H1 (cell line): Measurements from ENCODE around the gene ZNF644. TPM values are rescaled to one million over a fixed set of nuclear protein-coding genes. Genes with fewer than 3 reads are reported as not detected.

ENCODE experiments used
- CTCF ChIA-PET: fragments of 300-600 bp; sonication (Branson Sonifier 250); formaldehyde crosslinking; loops from one replicate; lab custom pipeline; 2021; ENCODE audit not compliant: partially characterized antibody; lab: Charles Lee
- POLR2A ChIA-PET: fragments of 300-600 bp; sonication (Branson Sonifier 250); formaldehyde crosslinking; loops from one replicate; lab custom pipeline; 2021; ENCODE audit warnings: inconsistent platforms; ENCODE audit not compliant: partially characterized antibody; lab: Charles Lee
- DNase-seq, 2 experiments: peaks; one replicate each; pipeline versions ENCODE4 v3.0.0 to v3.0.0-alpha.2; 2010 to 2022; ENCODE audit warnings: low spot score in 2 of 2, low read depth in 1 of 2, mixed read lengths in 1 of 2
- FAIRE-seq: peaks from 2 replicates; lab custom pipeline; 2011; peaks lifted over from hg19 to GRCh38; lab: Jason Lieb, UNC
- H2AFZ ChIP-seq: 2 replicates; pipeline ENCODE4 v1.8.1; 2012; ENCODE audit warnings: low read length, inconsistent platforms
- H2AK5ac ChIP-seq: 2 replicates; pipeline ENCODE4 v1.6.1; 2013; ENCODE audit warnings: low read depth, low read length
- H2BK120ac ChIP-seq: replicated peaks from 2 replicates; pipeline ENCODE3; 2013; ENCODE audit warnings: low read depth, low read length, inconsistent platforms
- H2BK12ac ChIP-seq: 2 replicates; pipeline ENCODE4 v1.6.1; 2013; ENCODE audit warnings: low read depth, low read length
- H2BK15ac ChIP-seq: 2 replicates; pipeline ENCODE4 v1.6.1; 2013; ENCODE audit warnings: low read length
- H2BK20ac ChIP-seq: 2 replicates; pipeline ENCODE4 v1.6.1; 2013; ENCODE audit warnings: low read length
- H2BK5ac ChIP-seq: 2 replicates; pipeline ENCODE4 v1.6.1; 2013; ENCODE audit warnings: low read depth, low read length
- H3K14ac ChIP-seq: 2 replicates; pipeline ENCODE4 v1.6.1; 2013; ENCODE audit warnings: inconsistent platforms; ENCODE audit not compliant: insufficient read length
- H3K18ac ChIP-seq: 2 replicates; pipeline ENCODE4 v1.6.1; 2013; ENCODE audit warnings: low read length; ENCODE audit errors: extremely low read depth
- H3K23ac ChIP-seq: 2 replicates; pipeline ENCODE4 v1.6.1; 2013; ENCODE audit warnings: inconsistent platforms; ENCODE audit not compliant: insufficient read length
- H3K23me2 ChIP-seq: 2 replicates; pipeline ENCODE4 v1.6.1; 2013; ENCODE audit warnings: low read depth, low read length
- H3K27ac ChIP-seq: 2 replicates; pipeline ENCODE4 v1.6.1; 2011; ENCODE audit warnings: low read depth, low read length, inconsistent platforms
- H3K27me3 ChIP-seq, 4 experiments: replicated peaks in 1 of 4; 1 replicate in 1 of 4; 2 replicates in 3 of 4; pipeline versions ENCODE4 v1.6.1 to v1.8.1; 2011 to 2013; ENCODE audit warnings: low read length in 3 of 4, mild to moderate bottlenecking in 3 of 4, inconsistent platforms in 2 of 4, mixed read lengths in 2 of 4, moderate library complexity in 1 of 4; ENCODE audit not compliant: control insufficient read depth in 3 of 4, insufficient read depth in 3 of 4; ENCODE audit errors: extremely low read depth in 1 of 4
- H3K36me3 ChIP-seq, 4 experiments: 2 replicates each; pipeline versions ENCODE4 v1.6.1 to v1.8.1; 2011 to 2013; ENCODE audit warnings: mild to moderate bottlenecking in 4 of 4, low read length in 3 of 4, moderate library complexity in 2 of 4, control low read depth in 1 of 4, inconsistent platforms in 1 of 4; ENCODE audit not compliant: insufficient read depth in 4 of 4, control insufficient read depth in 2 of 4
- H3K4ac ChIP-seq: replicated peaks from 2 replicates; pipeline ENCODE3; 2013; ENCODE audit warnings: low read length, low read depth, mixed read lengths, inconsistent platforms; ENCODE audit not compliant: insufficient read length
- H3K4me1 ChIP-seq, 4 experiments: replicated peaks in 1 of 4; 1 replicate in 1 of 4; 2 replicates in 3 of 4; pipeline versions ENCODE4 v1.6.1 to v1.8.1; 2011 to 2013; ENCODE audit warnings: low read length in 3 of 4, inconsistent platforms in 2 of 4, mixed read lengths in 1 of 4; ENCODE audit not compliant: insufficient read depth in 4 of 4, control insufficient read depth in 3 of 4
- H3K4me2 ChIP-seq, 2 experiments: 2 replicates each; pipeline versions ENCODE4 v1.6.1 to v1.8.1; 2011 to 2013; ENCODE audit warnings: low read depth in 2 of 2, low read length in 2 of 2, control low read depth in 1 of 2, inconsistent platforms in 1 of 2, mild to moderate bottlenecking in 1 of 2; ENCODE audit not compliant: insufficient read depth in 1 of 2
- H3K4me3 ChIP-seq, 4 experiments: fragments of 200-600, 300-600 bp in 1 of 4; sonication (generic), shearing (Covaris generic), sonication (Bioruptor Twin) in 1 of 4; 2 replicates each; pipeline versions ENCODE4 v1.5.1 to v1.8.1; 2011 to 2016; ENCODE audit warnings: low read length in 4 of 4, low read depth in 3 of 4, control low read depth in 2 of 4, inconsistent platforms in 2 of 4, mild to moderate bottlenecking in 2 of 4, mixed read lengths in 1 of 4, moderate library complexity in 1 of 4; ENCODE audit not compliant: insufficient read depth in 2 of 4; ENCODE audit errors: extremely low read depth in 1 of 4
- H3K56ac ChIP-seq: replicated peaks from 2 replicates; pipeline ENCODE3; 2013; ENCODE audit warnings: low read depth, mild to moderate bottlenecking, mixed read lengths, low read length, inconsistent platforms; ENCODE audit not compliant: insufficient read length
- H3K79me1 ChIP-seq: 2 replicates; pipeline ENCODE4 v1.6.1; 2013; ENCODE audit warnings: low read depth, low read length, control low read depth
- H3K79me2 ChIP-seq, 2 experiments: 2 replicates each; pipeline versions ENCODE4 v1.6.1 to v1.8.1; 2012 to 2013; ENCODE audit warnings: low read length in 2 of 2, mild to moderate bottlenecking in 2 of 2, inconsistent platforms in 1 of 2; ENCODE audit not compliant: insufficient read depth in 2 of 2, control insufficient read depth in 1 of 2
- H3K9ac ChIP-seq, 4 experiments: replicated peaks in 1 of 4; 1 replicate in 1 of 4; 2 replicates in 3 of 4; pipeline versions ENCODE4 v1.6.1 to v1.8.1; 2011 to 2013; ENCODE audit warnings: low read depth in 3 of 4, low read length in 3 of 4, control low read depth in 2 of 4, mild to moderate bottlenecking in 2 of 4, moderate library complexity in 2 of 4, inconsistent platforms in 1 of 4; ENCODE audit errors: extremely low read depth in 1 of 4
- H3K9me3 ChIP-seq, 2 experiments: 2 replicates each; pipeline versions ENCODE4 v1.6.1 to v1.8.1; 2012 to 2013; ENCODE audit warnings: mild to moderate bottlenecking in 2 of 2, moderate library complexity in 2 of 2, control low read depth in 1 of 2, inconsistent platforms in 1 of 2, low read depth in 1 of 2, low read length in 1 of 2, mixed read lengths in 1 of 2; ENCODE audit not compliant: insufficient read depth in 2 of 2
- H4K20me1 ChIP-seq, 2 experiments: replicated peaks in 1 of 2; 2 replicates each; pipeline versions ENCODE3 to v1.8.1; 2011 to 2013; ENCODE audit warnings: inconsistent platforms in 2 of 2, low read length in 2 of 2, mild to moderate bottlenecking in 1 of 2; ENCODE audit not compliant: insufficient read depth in 2 of 2, control insufficient read depth in 1 of 2
- H4K5ac ChIP-seq: 2 replicates; pipeline ENCODE4 v1.6.1; 2013; ENCODE audit warnings: low read length, low read depth, mixed read lengths, inconsistent platforms; ENCODE audit not compliant: insufficient read length
- H4K8ac ChIP-seq: 2 replicates; pipeline ENCODE4 v1.8.0; 2013; ENCODE audit warnings: mild to moderate bottlenecking, moderate library complexity, low read length, inconsistent platforms; ENCODE audit not compliant: insufficient read depth; ENCODE audit errors: extremely low read depth
- H4K91ac ChIP-seq: replicated peaks from 2 replicates; pipeline ENCODE3; 2013; ENCODE audit warnings: low read length, mixed read lengths, inconsistent platforms; ENCODE audit not compliant: insufficient read length
- CBX8 ChIP-seq: fragments of 300-800, 300-1000 bp; sonication (generic); IDR thresholded peaks from 2 replicates; pipeline ENCODE4 v1.7.1; 2016; ENCODE audit warnings: low read depth, low read length, borderline replicate concordance
- CEBPB ChIP-seq: IDR thresholded peaks from 2 replicates; pipeline ENCODE4 v1.6.1; 2012; ENCODE audit warnings: low read depth, low read length
- CTBP2 ChIP-seq: IDR thresholded peaks from 2 replicates; pipeline ENCODE4 v1.7.0; 2011; ENCODE audit warnings: borderline replicate concordance, mild to moderate bottlenecking, moderate library complexity, mixed read lengths, low read length; ENCODE audit not compliant: insufficient read depth, insufficient read length
- E2F6 ChIP-seq: IDR thresholded peaks from 2 replicates; pipeline ENCODE4 v1.6.1; 2012; ENCODE audit warnings: inconsistent platforms
- JUN ChIP-seq: IDR thresholded peaks from 2 replicates; pipeline ENCODE4 v1.6.1; 2011; ENCODE audit warnings: low read depth, mild to moderate bottlenecking, improper control_type of control experiment, low read length
- KDM1A ChIP-seq: fragments of 200-600, 300-600 bp; sonication (generic); IDR thresholded peaks from 2 replicates; pipeline ENCODE4 v1.7.1; 2016; ENCODE audit warnings: mild to moderate bottlenecking, low read length, borderline replicate concordance
- RAD21 ChIP-seq, 2 experiments: IDR thresholded peaks in 1 of 2; conservative IDR thresholded peaks in 1 of 2; 2 replicates each; pipeline ENCODE4 v1.6.1; 2011; ENCODE audit warnings: low read depth in 2 of 2, low read length in 2 of 2, improper control_type of control experiment in 1 of 2, inconsistent platforms in 1 of 2, mild to moderate bottlenecking in 1 of 2, moderate library complexity in 1 of 2
- RFX5 ChIP-seq: IDR thresholded peaks from 2 replicates; pipeline ENCODE4 v1.6.1; 2011; ENCODE audit warnings: low read depth, low read length, improper control_type of control experiment, borderline replicate concordance
- SIN3A ChIP-seq, 2 experiments: IDR thresholded peaks in 1 of 2; conservative IDR thresholded peaks in 1 of 2; 2 replicates each; pipeline ENCODE4 v1.6.1; 2011 to 2012; ENCODE audit warnings: low read length in 2 of 2, improper control_type of control experiment in 1 of 2, low read depth in 1 of 2, mild to moderate bottlenecking in 1 of 2
- SIRT6 ChIP-seq: IDR thresholded peaks from one replicate; pipeline ENCODE4 v1.7.1; 2012; ENCODE audit warnings: low read length, inconsistent platforms
- TCF12 ChIP-seq: IDR thresholded peaks from 2 replicates; pipeline ENCODE4 v1.6.1; 2011; ENCODE audit warnings: low read depth, mild to moderate bottlenecking, low read length
- TEAD4 ChIP-seq: IDR thresholded peaks from 2 replicates; pipeline ENCODE4 v1.6.1; 2012; ENCODE audit warnings: low read depth, low read length, inconsistent platforms, mixed read lengths
- ZNF274 ChIP-seq: IDR thresholded peaks from 2 replicates; pipeline ENCODE4 v1.7.0; 2012; ENCODE audit warnings: low read length, borderline replicate concordance; ENCODE audit errors: extremely low read depth
- WGBS, 2 experiments: shearing (Covaris generic) in 1 of 2; methylation state at CpG; one replicate each; pipeline versions ENCODE4 v1.1.6 to v1.1.7; 2013 to 2015; ENCODE audit warnings: low lambda C conversion rate in 2 of 2, mixed read lengths in 2 of 2, inconsistent platforms in 1 of 2, low coverage in 1 of 2, missing lambda C conversion rate in 1 of 2; ENCODE audit not compliant: insufficient replicate concordance in 2 of 2, insufficient coverage in 1 of 2, insufficient read length in 1 of 2; ENCODE audit errors: extremely low coverage in 1 of 2, missing lambda C conversion rate in 1 of 2; 5-methylcytosine and 5-hydroxymethylcytosine counted together
- polyA plus RNA-seq, 7 experiments: library from polyadenylated mRNA; depleted of rRNA in 3 of 7; stranded (reverse) in 5 of 7; unstranded in 2 of 7; fragments of >200 nt in 5 of 7; fragments of 200-250 nt in 2 of 7; gene quantifications; 1 replicate in 5 of 7; 2 replicates in 1 of 7; 4 replicates in 1 of 7; pipeline versions ENCODE4 v1.2.1 to v1.2.3, GENCODE V29; 2011 to 2013; ENCODE audit warnings: missing spikeins in 2 of 7, mixed read lengths in 2 of 7
- total RNA-seq: library from RNA; stranded (reverse); fragmentation: NEBNext Ultra II Directional; extraction: Animal tissue kit (Norgen Biotek cat#: 25700); gene quantifications from 2 replicates; pipeline ENCODE4 v1.2.1, GENCODE V29; 2021

ZNF644 gene
- total and polyA plus RNA-seq, 2 of the 8 experiments (the other 6 are each of a cell fraction or from before 2014, with no cell fraction given) = 14.5 to 93.5 TPM

GRCh38 chr1:91011726-91012125, 10.1 kb downstream of the ZNF644 start:
- Histone ChIP-seq H3K27ac (no peak overlapping the region), H3K27me3 (no peaks in the 10 kb centered on the region), H3K56ac (no peak overlapping the region), H2AK5ac (no peak overlapping the region), H3K79me2 (peaks cover 15 to 100% of the 10 kb centered on the region in 2 experiments), H2BK120ac (no peak overlapping the region), H4K91ac (no peak overlapping the region), H2BK15ac (no peak overlapping the region), H2BK5ac (no peak overlapping the region), H3K4ac (no peak overlapping the region), H2BK12ac (no peak overlapping the region), H3K4me2 (no peak overlapping the region), H3K9ac (no peak overlapping the region), H4K8ac (no peak overlapping the region), H3K9me3 (no peaks in the 10 kb centered on the region), H3K14ac (no peak overlapping the region), H3K23me2 (no peaks in the 10 kb centered on the region; the same call in 1 of the 2 replicates), H3K4me3 (no peak overlapping the region), H3K36me3 (no peaks in the 10 kb centered on the region; a peak in 1 of 8 replicates), H4K5ac (no peak overlapping the region), H2AFZ (no peak overlapping the region), H2BK20ac (no peak overlapping the region), H3K23ac (no peak overlapping the region), H3K18ac (no peak overlapping the region), H4K20me1 (peaks cover 9 to 12% of the 10 kb centered on the region in 2 experiments), H3K79me1 (peaks cover 3% of the 10 kb centered on the region; the same call in 1 of the 2 replicates), H3K4me1 (peaks cover 0 to 27% (median 11%) of the 10 kb centered on the region in 4 experiments; a peak in 4 of 7 replicates)
- FAIRE-seq (no peak), DNase-seq (no peak)
- 96% methylated on average over 1 of the region's 1 CpG; no CpG with 5 or more reads in 1 of the 2 experiments for WGBS, 2 experiments
- ChIA-PET CTCF (interaction anchor here (1.2 to 1.5 kb wide), 2 partner anchors 14 to 153 kb away, joined by 5 to 8 read pairs; no protein-coding TSS in a partner anchor), POLR2A (interaction anchor here (1.5 to 9.6 kb wide), 3 partner anchors 9 to 152 kb away, joined by 3 to 92 read pairs (median 4); partner anchors contain the start of gene ZNF644)
- TF ChIP-seq RFX5 (no peak), KDM1A (no peak), RAD21 (IDR thresholded peaks at IDR 0.05 in 1 of 2, conservative IDR thresholded peaks at IDR 0.05 in 1 of 2; ENCODE audit: low read depth in 2 of 2, low read length in 2 of 2) (no peak), ZNF274 (no peak), SIRT6 (no peak), TCF12 (no peak), TEAD4 (no peak), JUN (no peak), CBX8 (no peak), CTBP2 (no peak), E2F6 (no peak), SIN3A (conservative IDR thresholded peaks at IDR 0.05 in 1 of 2, IDR thresholded peaks at IDR 0.05 in 1 of 2; ENCODE audit: low read depth in 1 of 2, low read length in 2 of 2) (no peak), CEBPB (no peak)
